SKM-1 (cell line): ENCODE measurements around the gene CNTNAP2.

ENCODE experiments used
- DNase-seq: peaks from one replicate; lab custom pipeline; 2025; ENCODE audit not compliant: unreplicated experiment; lab: John Stamatoyannopoulos, UW

CNTNAP2 gene

DNA sequence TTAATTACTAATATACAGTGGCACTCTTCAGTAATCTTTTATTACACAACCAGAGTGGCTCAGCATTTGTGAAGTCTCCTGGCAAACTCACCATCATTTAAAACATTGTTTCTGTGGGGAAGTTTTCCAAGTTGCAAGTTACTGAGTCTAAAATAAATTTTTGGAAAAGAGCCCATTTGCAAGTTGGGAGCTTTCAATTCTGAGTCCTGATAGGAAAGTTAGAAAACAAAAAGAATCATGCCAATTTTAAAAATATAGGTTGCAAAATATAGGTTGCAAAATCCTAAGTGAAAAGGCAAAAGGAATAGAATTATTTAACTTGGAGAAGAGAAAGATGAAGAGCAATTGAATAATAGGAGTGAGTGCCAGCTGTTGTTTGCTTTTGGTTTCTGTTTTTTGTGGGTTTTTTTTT, 2095.1 kb downstream of the CNTNAP2 start:
- no peak for DNase-seq

DNA sequence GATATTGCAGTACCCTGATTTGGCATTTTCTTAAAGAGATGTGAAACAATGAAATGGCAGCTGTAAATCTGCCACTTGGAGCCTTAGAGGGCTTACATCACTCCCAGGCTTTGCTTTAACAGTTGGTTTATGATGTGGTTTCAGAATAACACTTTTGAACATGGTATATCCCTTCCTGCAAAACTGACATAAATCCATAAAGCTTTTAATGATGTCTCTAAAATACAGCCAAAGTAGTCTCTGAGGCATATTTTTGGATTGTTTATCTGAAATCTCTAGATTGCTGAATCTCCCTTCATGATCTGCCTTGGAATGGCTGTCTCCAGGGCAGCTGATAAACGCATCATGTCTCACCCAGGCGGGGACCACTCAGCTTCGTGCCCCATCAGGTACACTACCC, 2096.1 kb downstream of the CNTNAP2 start:
- no peak for DNase-seq

DNA sequence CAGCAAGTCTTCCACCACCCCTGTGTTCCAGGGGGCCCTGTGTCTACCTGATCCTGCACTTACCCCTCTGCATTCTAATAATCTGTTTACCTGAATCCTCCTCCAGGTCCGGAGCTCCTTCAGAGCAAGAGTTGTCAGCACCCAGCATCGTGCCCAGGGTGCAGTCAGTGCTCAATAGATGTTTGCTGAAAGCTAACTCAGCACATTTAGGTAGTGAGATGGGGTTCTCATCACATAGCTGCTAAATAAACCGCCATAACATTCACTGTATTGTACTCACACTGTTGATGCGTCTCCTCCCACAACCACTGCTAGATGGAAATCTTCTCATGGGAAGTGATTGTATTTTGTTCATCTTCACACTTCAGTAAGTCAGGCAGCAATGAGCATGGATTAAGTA, 2097.5 kb downstream of the CNTNAP2 start:
- DNase-seq: no peak

DNA sequence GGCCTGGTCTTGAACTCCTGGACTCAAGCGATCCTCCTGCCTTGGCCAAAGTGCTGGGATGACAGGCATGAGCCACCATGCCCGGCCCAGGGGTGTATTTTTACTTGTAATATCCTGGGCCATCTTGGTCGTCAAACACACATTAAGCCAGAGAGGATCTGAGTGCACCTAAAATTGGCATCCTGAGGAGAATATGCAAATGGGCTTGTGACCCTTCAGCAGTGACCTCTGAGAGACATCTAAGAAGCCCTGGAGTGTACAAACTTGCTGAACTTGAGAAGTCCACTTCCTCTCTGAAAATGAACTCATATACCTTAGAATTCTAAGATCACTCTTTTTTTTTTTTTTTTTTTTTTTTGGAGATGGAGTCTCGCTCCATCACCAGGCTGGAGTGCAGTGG, 2102.0 kb downstream of the CNTNAP2 start:
- no peak for DNase-seq

- no peak for DNase-seq
Observed at GRCh38 chr7:148222721-148223120, 2106.1 kb downstream of the CNTNAP2 start.

DNA sequence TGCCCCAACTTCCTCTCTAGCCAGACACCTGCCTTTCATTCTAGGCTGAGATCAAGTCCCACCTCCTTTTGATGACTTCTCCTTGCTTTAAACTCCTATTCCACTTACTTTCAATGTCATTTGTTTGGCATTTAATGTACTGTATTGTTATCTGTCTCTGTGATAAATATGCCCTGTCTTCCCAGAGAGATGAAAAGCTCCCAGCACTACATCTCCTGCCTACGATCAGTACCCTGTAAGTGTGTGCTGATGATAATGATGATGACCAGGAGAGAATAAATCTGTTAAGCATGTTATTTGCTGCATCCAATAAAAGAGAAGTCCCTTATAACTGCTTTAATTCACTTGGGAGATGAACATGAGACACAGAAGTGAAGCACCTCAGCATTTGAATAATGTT, 2106.6 kb downstream of the CNTNAP2 start:
- DNase-seq: no peak

DNA sequence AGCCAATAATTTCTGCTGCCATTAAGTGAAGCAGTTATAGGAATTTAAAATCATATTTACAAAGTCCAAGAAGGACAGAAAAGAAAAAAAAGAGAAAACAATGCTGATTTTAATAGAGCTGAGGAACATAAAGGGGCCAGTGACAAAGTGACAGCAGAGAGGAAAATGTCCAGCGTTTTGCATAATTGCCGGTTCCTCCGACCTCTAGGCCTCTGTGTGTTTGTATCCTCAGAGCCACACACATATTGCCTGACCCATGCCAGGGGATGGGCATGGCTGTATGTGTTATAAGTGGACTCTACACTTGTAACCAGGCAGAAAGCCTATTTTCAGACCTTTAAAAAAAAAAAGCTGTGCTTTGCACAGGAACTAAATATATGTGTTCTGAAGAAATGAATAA, 2107.1 kb downstream of the CNTNAP2 start:
- DNase-seq: no peak

DNA sequence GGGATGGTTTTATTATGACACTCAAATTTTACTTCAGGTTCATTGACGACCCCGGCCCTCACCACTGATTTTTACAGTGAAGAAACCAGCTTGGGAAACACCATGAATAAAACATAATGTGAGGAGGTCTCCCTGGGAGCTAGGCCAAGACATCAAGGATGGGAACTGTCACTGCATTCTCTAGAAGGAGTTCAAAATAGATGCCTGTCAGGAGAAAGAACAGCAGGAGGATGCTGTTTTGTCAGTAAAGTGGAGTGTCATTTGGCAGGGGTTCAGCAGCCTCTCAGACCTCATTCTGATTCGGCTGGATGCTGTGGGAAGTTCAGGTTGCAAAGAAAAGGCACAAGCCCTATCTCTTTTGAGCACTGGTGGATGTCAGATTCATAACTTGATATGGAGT, 2113.7 kb downstream of the CNTNAP2 start:
- DNase-seq: no peak

- DNase-seq: no peak
Observed at GRCh38 chr7:148230883-148231282, 2114.3 kb downstream of the CNTNAP2 start.

DNA sequence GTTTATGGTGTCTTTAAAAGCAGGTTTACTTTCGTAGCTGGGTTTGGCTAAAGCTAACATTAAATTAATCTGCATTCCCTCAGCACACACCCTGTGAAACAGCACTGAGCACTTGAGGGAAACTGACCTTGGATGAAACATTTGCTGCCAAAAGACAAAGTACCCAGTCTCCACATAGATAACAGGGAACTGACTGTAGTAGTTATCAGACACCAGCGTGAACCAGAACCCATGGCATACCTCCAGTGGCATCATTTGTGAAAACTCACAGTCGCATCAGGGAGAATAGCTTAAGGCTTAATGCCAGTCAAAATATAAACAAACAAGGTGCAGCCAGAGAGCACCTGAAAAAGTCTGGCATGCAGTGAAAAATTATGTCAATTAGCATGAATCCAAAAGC, 2116.2 kb downstream of the CNTNAP2 start:
- DNase-seq: no peak

GRCh38 chr7:148234715-148235114, 2118.1 kb downstream of the CNTNAP2 start:
- DNase-seq: no peak

DNA sequence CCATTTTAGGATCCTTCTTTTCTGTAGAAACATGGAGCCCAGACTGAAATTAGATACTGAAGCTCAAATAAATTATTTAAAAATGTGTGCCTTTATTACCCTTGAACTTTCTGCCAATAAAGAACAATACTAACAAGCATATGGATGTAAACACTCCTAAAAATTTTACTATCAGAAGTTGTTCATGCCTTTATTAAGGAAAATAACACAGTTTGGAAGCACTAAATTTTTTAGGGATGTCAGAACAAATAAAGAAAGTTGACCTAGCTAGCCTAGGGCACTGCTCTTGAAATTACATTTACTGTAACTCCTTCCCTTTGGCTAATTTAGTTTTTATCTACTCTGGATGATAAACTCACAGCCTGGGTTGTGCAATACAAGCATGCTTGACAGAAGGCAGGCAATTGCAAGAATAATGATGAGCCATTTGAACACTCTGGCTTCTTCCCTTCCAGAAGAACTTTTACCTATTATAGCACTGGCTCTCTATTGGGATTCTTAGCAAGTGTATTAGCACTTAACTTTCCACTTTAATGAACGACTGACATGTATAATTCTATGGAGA, 2122.2 kb downstream of the CNTNAP2 start:
- DNase-seq: no peak

DNA sequence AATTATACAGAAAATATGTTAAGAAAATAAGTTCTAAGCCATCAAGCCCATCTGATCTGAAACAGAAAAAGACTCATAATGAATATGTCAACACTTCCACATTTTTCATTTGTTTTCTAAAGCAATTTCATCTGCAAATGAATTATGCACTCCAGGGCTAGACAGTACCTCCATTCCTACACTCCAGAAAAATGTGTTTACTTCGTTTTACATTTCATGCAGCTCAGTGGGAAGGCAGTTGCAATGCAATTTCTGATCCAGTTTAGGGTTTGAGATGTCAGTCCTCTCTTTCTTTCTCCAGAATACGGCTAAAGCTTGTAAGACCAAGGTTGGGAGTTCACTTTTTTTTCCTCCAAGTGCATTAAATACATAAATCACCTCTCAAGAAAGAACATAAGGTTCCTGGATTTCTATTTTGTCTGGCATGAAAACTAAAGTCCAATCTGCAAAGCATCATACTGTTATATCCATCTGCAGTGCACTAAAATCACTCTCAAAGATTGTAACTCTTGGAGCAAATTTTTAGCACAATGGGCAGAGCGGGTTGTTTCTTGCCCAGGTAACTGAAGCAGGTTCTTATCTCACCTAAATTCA, 2125.2 kb downstream of the CNTNAP2 start:
- DNase-seq: no peak

GRCh38 chr7:148242294-148242821, 2125.8 kb downstream of the CNTNAP2 start:
- DNase-seq: no peak

DNA sequence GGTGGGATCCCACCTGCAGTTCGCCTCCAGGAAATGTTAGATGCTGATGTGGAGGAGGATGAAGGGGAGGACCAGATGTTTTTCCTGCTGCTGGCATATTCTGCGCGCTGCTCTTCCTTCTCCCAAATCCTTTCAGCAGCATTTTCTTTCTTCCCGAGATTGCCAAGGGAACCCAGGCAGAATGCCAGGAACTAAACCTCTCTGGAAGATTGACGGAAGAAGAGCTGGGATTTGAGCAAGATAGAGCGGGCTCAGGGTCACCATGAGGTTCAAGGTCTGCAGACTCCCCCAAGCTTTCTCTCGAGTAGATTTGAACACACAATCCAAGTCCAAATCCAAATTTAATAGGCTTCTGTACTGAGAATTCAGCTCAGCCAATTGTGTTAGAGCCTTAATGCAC, 2128.8 kb downstream of the CNTNAP2 start:
- no peak for DNase-seq

- DNase-seq: no peak
Observed at GRCh38 chr7:148253629-148254028, 2137.0 kb downstream of the CNTNAP2 start.

GRCh38 chr7:148255333-148255732, 2138.7 kb downstream of the CNTNAP2 start:
- DNase-seq: no peak

DNA sequence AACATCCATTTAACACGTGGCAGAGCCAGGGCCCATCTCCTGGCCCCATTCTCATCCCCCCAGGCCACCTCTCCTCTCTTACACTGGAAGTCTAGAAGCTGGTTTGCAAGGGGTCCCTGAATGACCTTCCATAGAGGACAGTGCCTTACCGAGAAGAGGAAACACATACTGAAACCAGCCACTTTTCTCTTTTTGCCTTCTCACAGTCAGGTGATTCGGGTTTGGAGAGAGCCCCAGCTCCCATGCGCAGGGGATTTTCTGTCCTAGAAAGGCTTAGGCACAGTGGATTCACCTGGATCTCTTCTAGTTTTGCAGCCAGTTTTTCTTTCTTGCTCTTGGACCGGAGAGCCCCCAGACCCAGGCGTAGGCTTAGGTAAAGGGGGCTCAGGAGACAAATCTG, 2139.8 kb downstream of the CNTNAP2 start:
- DNase-seq: no peak

DNA sequence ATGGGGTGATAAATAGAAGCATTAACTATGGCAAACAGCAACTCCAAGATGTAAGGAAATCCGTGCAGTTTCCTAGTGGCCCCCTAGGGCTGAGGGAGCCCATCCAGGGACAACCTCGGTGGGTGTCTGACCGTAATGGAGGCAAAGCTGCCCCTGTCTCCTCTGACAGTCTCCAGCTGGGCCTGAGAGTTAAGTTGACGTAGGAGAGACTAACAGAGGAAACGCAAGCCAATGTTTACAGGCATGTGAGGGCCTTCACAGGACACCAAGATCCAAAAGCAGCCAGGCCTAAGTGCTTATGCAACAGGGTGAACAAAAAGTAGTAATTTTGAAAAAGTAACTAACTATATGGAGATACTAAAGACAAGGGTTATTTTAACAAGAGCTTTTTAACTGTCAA, 2144.0 kb downstream of the CNTNAP2 start:
- DNase-seq: no peak

GRCh38 chr7:148261523-148261922, 2144.9 kb downstream of the CNTNAP2 start:
- no peak for DNase-seq

GRCh38 chr7:148261996-148262688, 2145.5 kb downstream of the CNTNAP2 start:
- no peak for DNase-seq

DNA sequence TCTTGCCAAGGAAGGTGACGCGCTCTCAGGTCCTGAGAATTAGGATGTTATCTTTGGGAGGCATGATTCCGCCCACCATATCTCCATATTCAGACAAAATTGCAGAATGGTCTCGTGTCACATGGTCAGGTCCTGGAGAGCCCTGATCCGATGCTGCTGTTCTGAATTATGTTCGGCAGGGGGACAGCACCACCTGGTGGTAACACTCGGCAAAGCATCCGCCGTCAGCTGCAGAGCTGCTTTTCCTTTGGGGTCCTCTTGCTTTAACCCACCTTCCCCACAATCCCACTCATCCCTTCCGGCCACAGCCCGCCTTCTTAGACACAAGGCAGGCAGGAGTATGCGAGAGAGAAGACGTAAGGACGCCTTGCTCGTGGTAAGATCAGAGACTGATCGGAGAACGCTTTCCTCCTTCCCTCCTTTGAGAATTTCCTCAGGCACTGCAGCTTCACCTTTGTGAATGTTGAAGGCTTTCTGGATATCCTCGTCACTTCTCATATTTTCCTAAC, 2146.2 kb downstream of the CNTNAP2 start:
- no peak for DNase-seq
